Keratinocyte (primary cell): ENCODE results near the gene COMT. TPM values are rescaled to one million over a fixed set of nuclear protein-coding genes. Genes with fewer than 3 reads are reported as not detected.

Experiments
- DNase-seq: peaks from one replicate; pipeline ENCODE4 v3.0.0-alpha.2; 2011; ENCODE audit warnings: low read depth, missing footprints, low spot score
- FAIRE-seq: peaks from 2 replicates; lab custom pipeline; 2011; peaks lifted over from hg19 to GRCh38; lab: Jason Lieb, UNC
- H2AFZ ChIP-seq: 2 replicates; pipeline ENCODE4 v1.6.0; 2012; ENCODE audit warnings: low read length, control low read depth, inconsistent platforms; ENCODE audit not compliant: control insufficient read depth
- H3K27ac ChIP-seq: 2 replicates; pipeline ENCODE4 v1.5.1; 2011; ENCODE audit warnings: low read length; ENCODE audit not compliant: control insufficient read depth, insufficient read depth
- H3K27me3 ChIP-seq: 3 replicates; pipeline ENCODE4 v1.6.0; 2011; ENCODE audit warnings: low read length; ENCODE audit not compliant: control insufficient read depth, insufficient read depth; ENCODE audit errors: extremely low read depth
- H3K36me3 ChIP-seq, 2 experiments: 2 replicates in 1 of 2; 3 replicates in 1 of 2; pipeline ENCODE4 v1.5.1; 2011; ENCODE audit warnings: low read length in 2 of 2, mild to moderate bottlenecking in 1 of 2; ENCODE audit not compliant: control insufficient read depth in 2 of 2, insufficient read depth in 2 of 2; ENCODE audit errors: extremely low read depth in 1 of 2
- H3K4me1 ChIP-seq: 3 replicates; pipeline ENCODE4 v1.5.1; 2011; ENCODE audit warnings: low read length; ENCODE audit not compliant: control insufficient read depth, insufficient read depth; ENCODE audit errors: extremely low read depth
- H3K4me2 ChIP-seq: 3 replicates; pipeline ENCODE4 v1.6.0; 2011; ENCODE audit warnings: low read depth, low read length; ENCODE audit not compliant: control insufficient read depth, insufficient read depth; ENCODE audit errors: extremely low read depth
- H3K4me3 ChIP-seq, 3 experiments: fragments of 200-600 bp in 1 of 3; sonication (generic) in 1 of 3; 2 replicates in 2 of 3; 3 replicates in 1 of 3; pipeline ENCODE4 v1.5.1; 2011 to 2016; ENCODE audit warnings: low read length in 3 of 3, mild to moderate bottlenecking in 3 of 3, control low read depth in 2 of 3, inconsistent platforms in 1 of 3, low read depth in 1 of 3, mixed read lengths in 1 of 3, mixed run types in 1 of 3, moderate library complexity in 1 of 3; ENCODE audit not compliant: control insufficient read depth in 2 of 3, insufficient read depth in 2 of 3; ENCODE audit errors: extremely low read depth in 1 of 3
- H3K79me2 ChIP-seq: 2 replicates; pipeline ENCODE4 v1.6.0; 2012; ENCODE audit warnings: low read length; ENCODE audit not compliant: control insufficient read depth, insufficient read depth
- H3K9ac ChIP-seq: 3 replicates; pipeline ENCODE4 v1.6.0; 2011; ENCODE audit warnings: low read length; ENCODE audit not compliant: control insufficient read depth, insufficient read depth; ENCODE audit errors: extremely low read depth
- H3K9me1 ChIP-seq: 3 replicates; pipeline ENCODE4 v1.6.0; 2011; ENCODE audit warnings: low read length; ENCODE audit not compliant: control insufficient read depth, insufficient read depth; ENCODE audit errors: extremely low read depth
- H3K9me3 ChIP-seq: 2 replicates; pipeline ENCODE4 v1.5.1; 2012; ENCODE audit warnings: low read depth, low read length; ENCODE audit not compliant: control insufficient read depth
- H4K20me1 ChIP-seq: 3 replicates; pipeline ENCODE4 v1.6.0; 2011; ENCODE audit warnings: low read length; ENCODE audit not compliant: control insufficient read depth, insufficient read depth; ENCODE audit errors: extremely low read depth
- CTCF ChIP-seq, 3 experiments: IDR thresholded peaks in 1 of 3; conservative IDR thresholded peaks in 1 of 3; optimal IDR thresholded peaks in 1 of 3; 2 replicates in 2 of 3; 3 replicates in 1 of 3; pipeline versions ENCODE3 to v1.5.1; 2011; ENCODE audit warnings: low read length in 3 of 3, mild to moderate bottlenecking in 3 of 3, moderate library complexity in 2 of 3, control low read depth in 1 of 3, inconsistent platforms in 1 of 3; ENCODE audit not compliant: insufficient read depth in 2 of 3; ENCODE audit errors: extremely low read depth in 1 of 3
- EZH2 ChIP-seq: IDR thresholded peaks from one replicate; pipeline ENCODE4 v1.6.1; 2012; ENCODE audit warnings: inconsistent platforms, mild to moderate bottlenecking, low read length, moderate library complexity
- dilution Hi-C: fragments of 300-500 bp; cut with MboI; formaldehyde crosslinking; loops from one replicate; pipeline ENCODE4 v1.7.0; 2020; ENCODE audit warnings: low sequenced_read_pairs; ENCODE audit not compliant: extremely low pct_ligation_motif_present
- polyA plus RNA-seq, 5 experiments: library from polyadenylated mRNA; depleted of rRNA in 3 of 5; stranded (reverse) in 3 of 5; stranded (forward) in 1 of 5; unstranded in 1 of 5; fragments of >200 nt; gene quantifications; 1 replicate in 1 of 5; 2 replicates in 3 of 5; 3 replicates in 1 of 5; pipeline versions ENCODE4 v1.2.1 to v1.2.3, GENCODE V29; 2011 to 2012; ENCODE audit warnings: missing spikeins in 2 of 5, low read depth in 1 of 5, low replicate concordance in 1 of 5

Gene COMT
- polyA plus RNA-seq, 1 donor (not counting 4 experiments of a cell fraction or from before 2014, with no cell fraction given) = 139 TPM

GRCh38 chr22:19929586-19930550 is 11.7 kb upstream of the COMT start:
- Histone ChIP-seq H4K20me1 (no peaks in the 10 kb centered on the region), H2AFZ (no peak overlapping the region), H3K9ac (no peak overlapping the region), H3K4me2 (no peak overlapping the region), H3K79me2 (no peaks in the 10 kb centered on the region), H3K9me3 (no peaks in the 10 kb centered on the region), H3K4me3 (no peak overlapping the region), H3K36me3 (peaks cover 2 to 3% of the 10 kb centered on the region in 2 experiments), H3K9me1 (no peaks in the 10 kb centered on the region), H3K27ac (no peak overlapping the region), H3K4me1 (no peaks in the 10 kb centered on the region), H3K27me3 (no peaks in the 10 kb centered on the region)
- TF ChIP-seq CTCF (optimal IDR thresholded peaks at IDR 0.05 in 1 of 3, IDR thresholded peaks at IDR 0.05 in 1 of 3, conservative IDR thresholded peaks at IDR 0.05 in 1 of 3; ENCODE audit: extremely low read depth in 1 of 3, insufficient read depth in 2 of 3, low read length in 3 of 3) = no peak
- TF ChIP-seq EZH2 = no peak
- DNase-seq = no peak
- dilution Hi-C loops = no loop called here
- no peak for FAIRE-seq

GRCh38 chr22:19930551-19931486 is 10.8 kb upstream of the COMT start:
- H3K4me1 ChIP-seq = no peaks in the 10 kb centered on the region
- DNase-seq = no peak
- no peaks in the 10 kb centered on the region for H3K9me1 ChIP-seq
- H3K79me2 ChIP-seq = no peaks in the 10 kb centered on the region
- dilution Hi-C loops = no loop called here
- peaks cover 2 to 3% of the 10 kb centered on the region in 2 experiments for H3K36me3 ChIP-seq
- no peaks in the 10 kb centered on the region for H4K20me1 ChIP-seq
- no peaks in the 10 kb centered on the region for H3K9me3 ChIP-seq
- H3K4me2 ChIP-seq = no peak overlapping the region
- no peak overlapping the region for H2AFZ ChIP-seq
- no peak for FAIRE-seq
- H3K4me3 ChIP-seq = no peak overlapping the region
- no peaks in the 10 kb centered on the region for H3K27me3 ChIP-seq
- TF ChIP-seq CTCF (optimal IDR thresholded peaks at IDR 0.05 in 1 of 3, IDR thresholded peaks at IDR 0.05 in 1 of 3, conservative IDR thresholded peaks at IDR 0.05 in 1 of 3; ENCODE audit: extremely low read depth in 1 of 3, insufficient read depth in 2 of 3, low read length in 3 of 3) (no peak), EZH2 (no peak)
- no peak overlapping the region for H3K9ac ChIP-seq
- no peak overlapping the region for H3K27ac ChIP-seq
